ENCODE results near the gene C10orf105. TPM values are rescaled to one million over a fixed set of nuclear protein-coding genes. Genes with fewer than 3 reads are reported as not detected.

Gene C10orf105
- total and polyA plus RNA-seq, 4 experiments from 2014 or later, result 0.07 to 0.12 (median 0.09) TPM

DNA sequence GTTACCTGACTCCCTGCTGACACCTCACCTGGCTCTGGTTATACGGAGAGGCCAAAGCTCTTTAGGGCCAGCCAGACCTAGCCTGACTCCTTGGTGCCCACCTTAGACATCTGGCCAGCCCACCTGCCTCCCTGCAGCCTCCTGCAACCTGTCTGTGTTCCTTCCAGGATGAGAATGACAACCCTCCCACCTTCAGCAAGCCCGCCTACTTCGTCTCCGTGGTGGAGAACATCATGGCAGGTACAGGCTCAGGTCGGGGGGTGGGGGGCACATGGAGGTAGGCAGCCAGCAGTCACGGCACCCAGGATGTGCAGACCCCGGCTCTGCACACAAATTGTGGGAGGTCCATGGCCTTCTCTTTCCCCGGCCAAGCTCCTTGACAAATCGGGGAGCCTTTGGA is 32.1 kb downstream of the C10orf105 start:
- DNase-seq, result peak in 1 of 5 donors; percentile 18
- peaks cover 0 to 1% of the 10 kb centered on the region in 2 donors for H3K27me3 Mint-ChIP-seq
- POLR2A ChIA-PET (ENCODE audit: partially characterized antibody), result no interaction called here

DNA sequence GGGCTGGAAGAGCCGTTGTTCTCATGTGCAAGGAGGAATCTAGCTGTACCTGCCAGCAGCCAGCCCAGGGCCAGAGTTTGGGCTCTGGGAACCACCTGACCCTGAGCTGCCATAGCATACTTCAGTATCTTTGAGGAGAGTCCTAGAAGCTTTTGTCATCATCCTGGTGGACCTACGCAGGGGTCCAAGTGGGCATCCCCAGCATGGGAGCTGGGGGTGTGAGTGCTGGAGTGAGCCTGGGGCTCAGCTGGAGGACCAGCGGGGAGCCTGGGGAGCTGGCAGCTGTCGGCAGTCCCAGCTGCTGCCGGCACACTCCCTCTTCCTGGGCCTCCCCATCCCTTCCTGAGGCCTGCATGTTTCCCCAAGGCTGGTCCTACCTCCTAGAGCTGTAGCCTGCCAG is 32.5 kb downstream of the C10orf105 start:
- POLR2A ChIA-PET (ENCODE audit: partially characterized antibody), result no interaction called here
- H3K9me3 ChIP-seq (ENCODE audit: control insufficient read depth in 1 of 2, low read length in 2 of 2), result no peaks in the 10 kb centered on the region
- peak in 1 of 5 donors; percentile 5 for DNase-seq
- Mint-ChIP-seq H3K27me3 (peaks cover 0 to 1% of the 10 kb centered on the region in 2 donors), H3K36me3 (peaks cover 0 to 3% of the 10 kb centered on the region in 2 donors), H3K9me3 (peaks cover 0 to 8% (median 5%) of the 10 kb centered on the region in 8 donors), H3K4me1 (peaks cover 0 to 3% (median 0%) of the 10 kb centered on the region in 4 donors), H3K4me3 (no peak overlapping the region), H3K27ac (no peak overlapping the region)
- CTCF ChIA-PET (ENCODE audit: partially characterized antibody), result interaction anchor here (1.2 to 3.8 kb wide), 2 partner anchors 10 to 21 kb away, joined by 3 to 30 read pairs; no protein-coding TSS in a partner anchor
- no peaks in the 10 kb centered on the region for H3K4me1 ChIP-seq (ENCODE audit: insufficient read depth, low read length)
- no peak overlapping the region for H3K27ac ChIP-seq (ENCODE audit: low read depth, low read length)
- intact Hi-C loops (cut with micrococcal nuclease), result no loop called here
- no peaks in the 10 kb centered on the region for H3K27me3 ChIP-seq (ENCODE audit: insufficient read depth, low read length)
- no peak overlapping the region for H3K4me3 ChIP-seq (ENCODE audit: low read length in 2 of 2)
- no peaks in the 10 kb centered on the region for H3K36me3 ChIP-seq (ENCODE audit: insufficient read depth, low read length)

More for the DNA sequence above, 32.1 kb downstream of the C10orf105 start:
- peaks cover 0 to 3% of the 10 kb centered on the region in 2 donors for H3K36me3 Mint-ChIP-seq
- no peak overlapping the region for H3K27ac ChIP-seq (ENCODE audit: low read depth, low read length)
- H3K4me3 ChIP-seq (ENCODE audit: low read length in 2 of 2), result no peak overlapping the region
- H3K27me3 ChIP-seq (ENCODE audit: insufficient read depth, low read length), result no peaks in the 10 kb centered on the region
- intact Hi-C loops (cut with micrococcal nuclease), result no loop called here
- CTCF ChIA-PET (ENCODE audit: partially characterized antibody), result interaction anchor here (1.2 to 3.8 kb wide), 2 partner anchors 9 to 20 kb away, joined by 3 to 30 read pairs; no protein-coding TSS in a partner anchor
- H3K4me1 ChIP-seq (ENCODE audit: insufficient read depth, low read length), result no peaks in the 10 kb centered on the region
- H3K9me3 Mint-ChIP-seq, result peaks cover 0 to 8% (median 5%) of the 10 kb centered on the region in 8 donors
- H3K9me3 ChIP-seq (ENCODE audit: control insufficient read depth in 1 of 2, low read length in 2 of 2), result no peaks in the 10 kb centered on the region
- no peaks in the 10 kb centered on the region for H3K36me3 ChIP-seq (ENCODE audit: insufficient read depth, low read length)
- H3K27ac Mint-ChIP-seq, result peak overlapping the region in 3 of 7 donors; percentile 4 to 82 (median 36)
- peaks cover 0 to 3% (median 0%) of the 10 kb centered on the region in 4 donors for H3K4me1 Mint-ChIP-seq
- no peak overlapping the region for H3K4me3 Mint-ChIP-seq

- no peak overlapping the region for H3K27ac ChIP-seq (ENCODE audit: low read depth, low read length)
- no peak for DNase-seq
- peaks cover 0 to 7% (median 5%) of the 10 kb centered on the region in 8 donors for H3K9me3 Mint-ChIP-seq
- no peak overlapping the region for H3K4me3 Mint-ChIP-seq
- H3K27ac Mint-ChIP-seq, result no peak overlapping the region
- H3K27me3 ChIP-seq (ENCODE audit: insufficient read depth, low read length), result no peaks in the 10 kb centered on the region
- POLR2A ChIA-PET (ENCODE audit: partially characterized antibody), result no interaction called here
- peaks cover 0 to 1% of the 10 kb centered on the region in 2 donors for H3K27me3 Mint-ChIP-seq
- no peaks in the 10 kb centered on the region for H3K4me1 ChIP-seq (ENCODE audit: insufficient read depth, low read length)
- peaks cover 0 to 3% of the 10 kb centered on the region in 2 donors for H3K36me3 Mint-ChIP-seq
- no peaks in the 10 kb centered on the region for H3K9me3 ChIP-seq (ENCODE audit: control insufficient read depth in 1 of 2, low read length in 2 of 2)
- CTCF ChIA-PET (ENCODE audit: partially characterized antibody), result interaction anchor here (3.8 kb wide), 1 partner anchor 11 kb away, joined by 30 read pairs; no protein-coding TSS in a partner anchor
- intact Hi-C loops (cut with micrococcal nuclease), result no loop called here
- no peak overlapping the region for H3K4me3 ChIP-seq (ENCODE audit: low read length in 2 of 2)
- no peaks in the 10 kb centered on the region for H3K36me3 ChIP-seq (ENCODE audit: insufficient read depth, low read length)
- peaks cover 0 to 3% (median 0%) of the 10 kb centered on the region in 4 donors for H3K4me1 Mint-ChIP-seq
Observed at GRCh38 chr10:71685554-71686232, 33.9 kb downstream of the C10orf105 start.

DNA sequence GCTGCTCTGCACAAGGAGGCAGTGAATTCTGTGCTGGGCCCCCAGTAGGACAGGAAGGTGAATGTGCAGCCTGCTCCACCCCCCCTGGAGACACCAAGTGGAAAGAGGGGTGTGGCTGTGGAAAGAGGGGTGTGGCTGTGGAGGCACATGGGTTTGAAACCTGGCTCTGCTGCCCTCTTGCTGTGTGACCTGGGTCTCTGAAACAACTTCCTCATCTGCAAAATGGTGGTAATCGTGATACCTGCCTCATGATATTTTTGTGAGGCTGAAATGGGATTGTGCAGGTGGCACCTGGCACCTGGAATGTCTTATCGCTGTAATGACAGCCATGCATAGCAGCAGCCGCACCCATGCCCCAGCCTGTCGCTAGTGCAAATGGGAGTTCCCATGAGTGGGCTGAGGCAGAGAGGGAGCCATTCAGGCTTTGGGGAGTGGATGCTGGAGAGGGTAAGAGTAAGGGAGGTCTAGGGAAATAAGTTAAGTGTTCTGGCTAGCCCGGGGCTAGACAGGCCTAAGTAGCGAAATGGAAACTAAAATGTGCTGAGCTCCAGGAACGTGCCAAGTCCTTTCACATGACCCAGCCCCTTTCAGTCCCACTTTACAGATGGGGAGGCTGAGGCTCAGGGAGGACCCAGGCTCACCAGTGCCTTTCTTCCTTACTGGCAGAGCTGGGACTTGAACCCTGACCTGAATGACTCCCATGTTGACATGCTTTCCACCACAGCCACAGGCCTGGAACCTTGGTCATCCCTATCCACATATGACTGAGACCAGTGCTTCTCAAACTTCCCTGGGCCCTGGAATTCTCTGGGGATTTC is 35.0 kb downstream of the C10orf105 start:
- H3K4me1 ChIP-seq (ENCODE audit: insufficient read depth, low read length), result no peaks in the 10 kb centered on the region
- no peak overlapping the region for H3K4me3 Mint-ChIP-seq
- H3K27ac ChIP-seq (ENCODE audit: low read depth, low read length), result no peak overlapping the region
- no peak overlapping the region for H3K4me3 ChIP-seq (ENCODE audit: low read length in 2 of 2)
- no peak overlapping the region for H3K27ac Mint-ChIP-seq
- CTCF ChIA-PET (ENCODE audit: partially characterized antibody), result interaction anchor here (1.1 to 3.8 kb wide), 2 partner anchors 12 to 24 kb away, joined by 3 to 30 read pairs; no protein-coding TSS in a partner anchor
- DNase-seq, result peak in 1 of 5 donors; percentile 3
- POLR2A ChIA-PET (ENCODE audit: partially characterized antibody), result no interaction called here
- peaks cover 0 to 1% of the 10 kb centered on the region in 2 donors for H3K27me3 Mint-ChIP-seq
- H3K27me3 ChIP-seq (ENCODE audit: insufficient read depth, low read length), result no peaks in the 10 kb centered on the region
- peaks cover 0 to 3% of the 10 kb centered on the region in 2 donors for H3K36me3 Mint-ChIP-seq
- no peaks in the 10 kb centered on the region for H3K36me3 ChIP-seq (ENCODE audit: insufficient read depth, low read length)
- H3K4me1 Mint-ChIP-seq, result peaks cover 0 to 3% (median 0%) of the 10 kb centered on the region in 4 donors
- H3K9me3 Mint-ChIP-seq, result peaks cover 0 to 7% (median 5%) of the 10 kb centered on the region in 8 donors
- H3K9me3 ChIP-seq (ENCODE audit: control insufficient read depth in 1 of 2, low read length in 2 of 2), result no peaks in the 10 kb centered on the region
- intact Hi-C loops (cut with micrococcal nuclease), result no loop called here

GRCh38 chr10:71683301-71683700 is 36.3 kb downstream of the C10orf105 start:
- H3K27ac ChIP-seq (ENCODE audit: low read depth, low read length), result no peak overlapping the region
- Mint-ChIP-seq H3K27ac (no peak overlapping the region), H3K9me3 (peaks cover 0 to 6% (median 4%) of the 10 kb centered on the region in 8 donors), H3K27me3 (peaks cover 0 to 1% of the 10 kb centered on the region in 2 donors), H3K4me3 (peak overlapping the region in 1 of 8 donors; percentile 53), H3K4me1 (peaks cover 0 to 3% (median 0%) of the 10 kb centered on the region in 4 donors), H3K36me3 (peaks cover 0 to 3% of the 10 kb centered on the region in 2 donors)
- POLR2A ChIA-PET (ENCODE audit: partially characterized antibody), result no interaction called here
- intact Hi-C loops (cut with micrococcal nuclease), result no loop called here
- no peak overlapping the region for H3K4me3 ChIP-seq (ENCODE audit: low read length in 2 of 2)
- no peaks in the 10 kb centered on the region for H3K4me1 ChIP-seq (ENCODE audit: insufficient read depth, low read length)
- no peaks in the 10 kb centered on the region for H3K9me3 ChIP-seq (ENCODE audit: control insufficient read depth in 1 of 2, low read length in 2 of 2)
- DNase-seq, result peak in 1 of 5 donors; percentile 3
- CTCF ChIA-PET (ENCODE audit: partially characterized antibody), result no interaction called here
- H3K36me3 ChIP-seq (ENCODE audit: insufficient read depth, low read length), result no peaks in the 10 kb centered on the region
- no peaks in the 10 kb centered on the region for H3K27me3 ChIP-seq (ENCODE audit: insufficient read depth, low read length)

DNA sequence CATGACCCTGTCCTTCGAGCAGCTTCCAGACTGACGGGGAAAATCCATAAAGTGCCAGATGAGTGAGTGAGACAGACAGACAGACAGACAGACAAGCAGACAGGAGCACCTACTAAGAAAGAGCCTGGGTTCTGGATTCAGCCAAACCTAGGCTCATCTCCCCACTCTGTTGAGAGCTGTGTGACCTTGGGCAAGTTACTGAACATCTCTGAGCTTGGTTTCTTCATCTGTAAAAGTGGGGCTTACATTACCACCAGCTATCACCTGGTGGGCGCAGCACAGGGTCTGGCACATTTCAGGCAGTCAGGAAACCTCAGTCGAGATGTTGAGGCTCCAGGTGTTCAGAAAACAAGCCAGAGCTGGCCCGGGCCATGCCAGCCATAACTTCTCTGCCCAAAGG is 37.6 kb downstream of the C10orf105 start:
- ChIA-PET CTCF (ENCODE audit: partially characterized antibody) (no interaction called here), POLR2A (ENCODE audit: partially characterized antibody) (no interaction called here)
- no peaks in the 10 kb centered on the region for H3K9me3 ChIP-seq (ENCODE audit: control insufficient read depth in 1 of 2, low read length in 2 of 2)
- Mint-ChIP-seq H3K27ac (peak overlapping the region in 1 of 7 donors; percentile 51), H3K4me3 (no peak overlapping the region), H3K36me3 (no peaks in the 10 kb centered on the region), H3K27me3 (peaks cover 0 to 4% of the 10 kb centered on the region in 2 donors), H3K4me1 (no peaks in the 10 kb centered on the region), H3K9me3 (peaks cover 0 to 1% (median 0%) of the 10 kb centered on the region in 8 donors)
- no peak overlapping the region for H3K4me3 ChIP-seq (ENCODE audit: low read length in 2 of 2)
- H3K4me1 ChIP-seq (ENCODE audit: insufficient read depth, low read length), result no peaks in the 10 kb centered on the region
- no peak overlapping the region for H3K27ac ChIP-seq (ENCODE audit: low read depth, low read length)
- intact Hi-C loops (cut with micrococcal nuclease), result no loop called here
- H3K36me3 ChIP-seq (ENCODE audit: insufficient read depth, low read length), result no peaks in the 10 kb centered on the region
- DNase-seq, result no peak
- H3K27me3 ChIP-seq (ENCODE audit: insufficient read depth, low read length), result no peaks in the 10 kb centered on the region

DNA sequence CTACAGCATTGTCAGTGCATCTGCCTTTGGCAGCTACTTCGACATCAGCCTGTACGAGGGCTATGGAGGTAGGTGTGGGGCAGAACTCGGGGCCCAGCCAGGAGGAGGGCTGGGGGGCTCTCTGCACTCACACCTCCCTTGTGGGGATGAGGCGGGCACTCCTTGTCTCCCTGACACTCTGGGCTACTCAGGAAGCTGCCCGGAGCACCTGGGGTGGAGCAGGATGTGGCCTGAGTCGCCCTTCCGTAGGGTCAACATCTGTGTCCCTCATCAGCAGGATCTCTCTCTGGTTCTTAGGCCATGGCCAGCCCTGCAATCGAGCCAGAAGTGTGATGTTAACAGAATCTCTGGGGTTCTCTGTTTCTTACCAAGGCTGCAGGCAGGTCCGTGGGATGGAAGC is 40.2 kb downstream of the C10orf105 start:
- Histone ChIP-seq H3K4me1 (ENCODE audit: insufficient read depth, low read length) (no peaks in the 10 kb centered on the region), H3K4me3 (ENCODE audit: low read length in 2 of 2) (no peak overlapping the region), H3K9me3 (ENCODE audit: control insufficient read depth in 1 of 2, low read length in 2 of 2) (no peaks in the 10 kb centered on the region), H3K36me3 (ENCODE audit: insufficient read depth, low read length) (no peaks in the 10 kb centered on the region), H3K27me3 (ENCODE audit: insufficient read depth, low read length) (no peaks in the 10 kb centered on the region), H3K27ac (ENCODE audit: low read depth, low read length) (no peak overlapping the region)
- Mint-ChIP-seq H3K4me3 (no peak overlapping the region), H3K9me3 (peaks cover 0 to 1% (median 0%) of the 10 kb centered on the region in 8 donors), H3K36me3 (no peaks in the 10 kb centered on the region), H3K27ac (no peak overlapping the region), H3K4me1 (no peaks in the 10 kb centered on the region), H3K27me3 (peaks cover 0 to 4% of the 10 kb centered on the region in 2 donors)
- intact Hi-C loops (cut with micrococcal nuclease), result no loop called here
- POLR2A ChIA-PET (ENCODE audit: partially characterized antibody), result no interaction called here
- no peak for DNase-seq
- CTCF ChIA-PET (ENCODE audit: partially characterized antibody), result interaction anchor here (1.4 kb wide), 1 partner anchor 11 kb away, joined by 4 read pairs; no protein-coding TSS in a partner anchor
